Measurements from ENCODE around the gene EML6.

GRCh38 chr2:54725343-54726099, 2.1 kb downstream of the EML6 start:
- TF ChIP-seq POLR2A (IDR thresholded peaks at IDR 0.05; ENCODE audit: extremely low read depth, insufficient read length), result no peak
- TF ChIP-seq, protein P1, sequence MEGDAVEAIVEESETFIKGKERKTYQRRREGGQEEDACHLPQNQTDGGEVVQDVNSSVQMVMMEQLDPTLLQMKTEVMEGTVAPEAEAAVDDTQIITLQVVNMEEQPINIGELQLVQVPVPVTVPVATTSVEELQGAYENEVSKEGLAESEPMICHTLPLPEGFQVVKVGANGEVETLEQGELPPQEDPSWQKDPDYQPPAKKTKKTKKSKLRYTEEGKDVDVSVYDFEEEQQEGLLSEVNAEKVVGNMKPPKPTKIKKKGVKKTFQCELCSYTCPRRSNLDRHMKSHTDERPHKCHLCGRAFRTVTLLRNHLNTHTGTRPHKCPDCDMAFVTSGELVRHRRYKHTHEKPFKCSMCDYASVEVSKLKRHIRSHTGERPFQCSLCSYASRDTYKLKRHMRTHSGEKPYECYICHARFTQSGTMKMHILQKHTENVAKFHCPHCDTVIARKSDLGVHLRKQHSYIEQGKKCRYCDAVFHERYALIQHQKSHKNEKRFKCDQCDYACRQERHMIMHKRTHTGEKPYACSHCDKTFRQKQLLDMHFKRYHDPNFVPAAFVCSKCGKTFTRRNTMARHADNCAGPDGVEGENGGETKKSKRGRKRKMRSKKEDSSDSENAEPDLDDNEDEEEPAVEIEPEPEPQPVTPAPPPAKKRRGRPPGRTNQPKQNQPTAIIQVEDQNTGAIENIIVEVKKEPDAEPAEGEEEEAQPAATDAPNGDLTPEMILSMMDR (IDR thresholded peaks at IDR 0.05; ENCODE audit: low read depth, low read length), result no peak
- TF ChIP-seq MAX (IDR thresholded peaks at IDR 0.05; ENCODE audit: low read depth, low read length), result no peak
